ENCODE results near the gene JMJD1C.

DNA sequence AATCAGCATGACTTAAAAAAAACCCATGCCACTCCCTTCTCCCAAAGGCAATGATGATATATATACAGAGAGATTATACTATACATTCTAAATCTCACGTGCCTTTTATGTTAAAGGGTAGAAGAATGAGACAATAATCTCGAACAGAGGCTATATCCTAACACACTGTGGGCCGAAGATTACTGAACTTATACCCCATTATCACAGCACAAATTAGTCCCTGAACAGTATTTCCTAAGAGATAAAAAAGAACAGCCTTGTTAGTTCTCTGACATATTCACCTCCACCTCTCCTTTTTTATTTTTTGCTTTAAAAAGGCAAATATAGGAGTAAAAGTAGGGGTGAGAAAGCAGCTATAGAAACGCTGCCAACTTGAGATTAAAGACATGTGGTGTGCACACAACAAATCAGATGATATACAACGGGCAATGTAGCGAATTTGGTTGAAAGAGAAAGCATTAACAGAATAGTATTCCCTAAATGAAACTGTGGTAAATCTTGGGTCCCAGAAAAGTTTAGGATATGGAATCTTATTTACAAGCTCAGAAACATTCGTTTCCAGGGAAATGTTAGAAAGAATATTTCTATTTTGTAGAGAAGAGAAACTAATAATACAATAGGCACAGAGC, 69.5 kb downstream of the JMJD1C start:
- TF ChIP-seq CTCF (IDR thresholded peaks at IDR 0.05 in 2 of 3, conservative IDR thresholded peaks at IDR 0.05 in 1 of 3; ENCODE audit: borderline replicate concordance in 1 of 3, insufficient read depth in 1 of 3, low read depth in 2 of 3, low read length in 2 of 3) (no peak), EZH2 (IDR thresholded peaks at IDR 0.05) (no peak)

Measured in HCT116 (cell line).